SH-SY5Y (cell line): ENCODE data around the gene PRR16.

Source experiments
- GATA2 ChIP-seq: IDR thresholded peaks from 2 replicates; pipeline ENCODE4 v1.6.1; 2011; ENCODE audit warnings: mild to moderate bottlenecking, low read depth, low read length
- GATA3 ChIP-seq: IDR thresholded peaks from 2 replicates; pipeline ENCODE4 v1.6.1; 2011; ENCODE audit warnings: low read depth, mild to moderate bottlenecking, low read length, moderate library complexity

The PRR16 gene

DNA sequence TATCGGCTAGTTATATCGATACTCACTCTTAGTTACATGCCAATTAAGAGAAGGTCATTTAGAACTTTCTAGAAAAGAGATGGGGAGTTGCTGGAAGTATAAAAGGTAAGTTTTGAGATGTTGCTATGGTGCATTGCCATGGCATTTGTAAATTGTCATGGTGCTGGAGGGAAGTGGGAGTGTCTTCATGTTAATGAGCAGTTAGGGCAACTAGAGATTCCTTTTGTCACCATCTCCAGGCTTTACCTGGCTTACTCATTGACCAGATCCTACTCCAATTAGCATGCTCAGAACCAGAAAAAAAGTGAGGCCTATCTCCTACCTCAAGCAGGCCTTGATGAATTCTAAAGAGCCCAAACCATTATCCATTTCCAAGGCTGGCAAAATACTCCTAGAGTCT is 82.8 kb downstream of the PRR16 start:
- TF ChIP-seq GATA3 (no peak), GATA2 (no peak)

DNA sequence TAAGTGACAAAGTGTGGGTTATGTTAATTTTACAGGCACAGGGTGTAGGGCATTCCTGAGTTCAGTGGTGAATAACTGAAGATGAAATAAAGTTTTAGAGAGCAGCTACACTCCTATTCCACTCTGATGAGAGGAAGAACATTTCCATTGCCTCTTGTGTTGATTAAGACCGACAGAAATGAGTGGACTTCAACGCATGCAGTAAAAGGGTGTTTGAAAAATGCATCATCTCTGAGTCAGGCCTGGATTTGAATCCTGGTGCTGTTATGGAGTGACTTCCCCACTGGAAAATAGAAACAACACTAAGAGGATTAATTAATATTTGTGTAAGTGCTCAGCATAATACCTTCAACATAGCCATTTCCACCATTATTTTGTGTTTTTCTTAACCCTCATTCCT is 86.3 kb downstream of the PRR16 start:
- TF ChIP-seq GATA3 (no peak), GATA2 (no peak)

DNA sequence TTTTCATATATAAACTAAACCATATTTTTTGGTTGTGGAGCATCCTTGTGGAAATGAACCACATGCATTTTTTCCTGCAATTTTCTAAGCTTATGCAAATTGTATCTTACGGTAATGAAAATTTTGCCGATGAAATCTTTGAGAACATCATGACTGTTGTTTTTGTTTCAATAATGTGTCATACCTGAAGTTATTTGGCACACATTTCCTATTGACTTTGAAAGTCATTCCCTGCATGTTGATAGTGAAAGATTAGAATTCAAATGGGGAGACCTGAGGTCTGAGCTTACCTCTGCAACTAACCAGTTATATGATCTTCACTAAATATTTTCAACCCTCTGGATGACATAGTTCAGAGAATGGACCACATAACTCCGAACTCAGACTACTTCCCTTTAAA is 88.5 kb downstream of the PRR16 start:
- TF ChIP-seq GATA3, result no peak
- TF ChIP-seq GATA2, result no peak

DNA sequence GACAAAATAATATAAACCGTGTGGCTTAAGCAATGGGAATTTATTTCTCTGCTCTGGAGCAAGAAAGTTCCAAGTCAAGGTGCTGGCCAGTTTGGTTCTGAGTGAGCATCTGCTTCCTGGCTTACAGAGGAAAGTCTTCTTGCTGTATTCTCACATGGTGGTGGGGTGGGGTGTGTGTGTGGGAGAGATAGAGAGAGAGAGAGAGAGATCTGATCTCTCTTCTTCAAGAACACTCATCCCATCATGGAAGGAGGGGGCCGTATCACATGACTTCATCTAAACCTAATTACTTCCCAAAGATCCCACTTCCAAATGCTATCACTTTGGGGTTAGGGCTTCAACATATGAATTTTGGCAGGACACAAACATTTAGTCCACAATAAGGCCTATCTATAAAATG is 91.2 kb downstream of the PRR16 start:
- no peak for TF ChIP-seq GATA3
- no peak for TF ChIP-seq GATA2

DNA sequence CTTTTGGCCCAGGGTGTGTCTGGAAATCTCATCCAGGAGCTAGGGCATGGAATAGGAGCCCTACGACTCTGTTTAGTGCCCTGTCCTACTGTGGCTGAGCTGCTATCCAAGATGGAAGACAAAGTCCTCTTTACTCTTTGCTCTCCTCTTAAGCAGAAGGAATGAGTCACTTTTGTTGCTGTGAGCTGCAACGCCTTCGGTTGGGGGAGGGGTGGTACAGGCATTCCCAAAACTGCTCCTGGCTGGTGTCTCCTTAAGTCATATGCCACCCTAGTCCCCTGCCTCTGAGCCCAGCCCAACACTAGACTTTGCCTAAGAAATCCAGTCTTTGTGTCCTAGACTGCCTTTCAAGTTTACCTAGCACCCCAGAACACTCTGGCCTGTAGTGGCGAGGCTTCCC is 99.9 kb downstream of the PRR16 start:
- no peak for TF ChIP-seq GATA2
- no peak for TF ChIP-seq GATA3

DNA sequence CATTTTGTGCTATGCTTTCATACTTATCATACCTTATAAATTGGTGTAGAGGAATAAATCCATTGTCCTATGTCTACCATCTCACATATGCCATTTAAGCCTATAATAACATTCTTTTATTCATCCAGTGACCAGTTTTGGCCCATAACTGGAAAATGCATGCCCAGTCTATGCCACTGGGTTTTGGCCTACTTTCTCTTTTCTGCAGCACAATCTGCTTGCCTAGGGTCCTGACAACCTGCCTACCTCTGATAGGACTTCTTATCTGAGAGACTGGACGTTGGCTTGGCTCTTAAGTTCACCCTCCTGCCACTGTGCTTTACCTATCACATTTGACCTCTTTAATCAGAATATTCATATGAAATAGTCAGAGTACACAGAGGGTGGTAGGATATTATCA is 103.0 kb downstream of the PRR16 start:
- TF ChIP-seq GATA3 (no peak), GATA2 (no peak)

DNA sequence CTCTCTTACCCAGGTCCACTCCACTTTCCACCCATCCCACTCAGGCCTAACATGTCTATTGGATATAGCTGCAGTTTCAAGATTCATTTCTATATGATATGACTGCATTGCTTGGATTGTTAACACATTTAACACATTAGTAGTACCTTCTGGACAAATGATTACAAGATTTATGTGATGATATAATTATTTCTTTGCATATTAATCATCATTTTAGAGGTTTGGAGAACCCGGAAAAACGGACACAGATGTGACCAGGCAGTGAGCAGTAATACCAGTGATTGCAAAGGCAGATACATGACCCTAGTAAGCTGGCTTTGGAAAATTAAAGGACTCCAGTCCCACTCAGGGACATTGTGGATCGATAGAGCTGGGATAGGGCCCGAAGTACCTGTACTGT is 103.8 kb downstream of the PRR16 start:
- TF ChIP-seq GATA3, result no peak
- TF ChIP-seq GATA2, result no peak

DNA sequence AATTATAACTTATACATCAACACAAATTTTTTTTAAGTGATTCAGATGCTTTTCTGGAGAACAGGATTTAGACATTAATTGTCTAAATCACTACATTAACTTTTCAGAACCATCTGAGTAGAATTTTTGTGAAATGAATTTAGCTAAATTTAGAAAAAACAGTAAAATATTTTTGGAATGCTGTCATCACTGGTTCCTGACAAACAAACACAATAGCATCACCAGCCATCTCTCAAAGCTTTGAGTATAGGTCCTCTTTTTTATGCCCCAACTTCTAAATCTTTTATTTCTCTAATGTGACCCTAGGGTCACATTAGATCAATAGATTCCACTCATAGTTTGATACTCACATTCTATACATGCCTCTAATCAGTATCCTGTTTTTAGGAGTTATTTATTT is 104.6 kb downstream of the PRR16 start:
- TF ChIP-seq GATA2, result no peak
- TF ChIP-seq GATA3, result no peak

DNA sequence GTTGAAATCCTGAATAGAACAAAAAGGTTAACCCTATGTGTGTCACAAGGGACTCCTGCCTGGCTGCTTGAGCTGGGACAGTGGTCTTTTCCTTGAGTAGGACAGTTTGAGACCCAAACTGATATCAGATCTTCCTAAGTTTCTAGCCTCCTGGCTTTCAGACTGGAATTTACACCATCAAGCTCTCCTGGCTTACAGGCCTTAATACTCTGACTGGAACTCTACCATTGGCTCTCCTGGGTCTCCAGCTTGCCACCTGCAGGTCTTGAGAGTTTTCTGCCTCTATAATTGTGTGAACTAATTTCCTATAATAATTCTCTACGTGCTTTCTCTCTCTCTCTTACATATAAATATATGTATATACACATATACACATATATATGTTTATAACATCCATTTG is 112.5 kb downstream of the PRR16 start:
- TF ChIP-seq GATA3 (no peak), GATA2 (no peak)

DNA sequence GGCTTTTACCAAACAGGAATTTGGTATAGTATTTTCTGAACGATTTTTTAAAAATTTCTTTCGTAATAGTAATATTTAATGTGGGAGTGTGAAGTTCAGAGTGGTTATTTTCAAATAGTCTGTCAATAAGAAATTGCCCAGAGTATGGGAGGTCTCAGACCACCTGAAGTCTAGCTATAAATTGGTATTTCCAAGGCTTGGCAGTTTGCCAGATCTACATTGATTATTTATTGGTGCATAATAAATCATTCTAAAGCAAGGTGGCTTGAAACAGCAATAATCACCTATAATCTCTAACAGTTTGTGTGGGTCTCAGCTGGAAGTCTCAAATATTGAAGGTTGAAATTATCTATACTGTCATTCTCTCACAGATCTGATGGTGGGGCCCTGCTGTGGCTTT is 118.5 kb downstream of the PRR16 start:
- TF ChIP-seq GATA2 (no peak), GATA3 (no peak)

DNA sequence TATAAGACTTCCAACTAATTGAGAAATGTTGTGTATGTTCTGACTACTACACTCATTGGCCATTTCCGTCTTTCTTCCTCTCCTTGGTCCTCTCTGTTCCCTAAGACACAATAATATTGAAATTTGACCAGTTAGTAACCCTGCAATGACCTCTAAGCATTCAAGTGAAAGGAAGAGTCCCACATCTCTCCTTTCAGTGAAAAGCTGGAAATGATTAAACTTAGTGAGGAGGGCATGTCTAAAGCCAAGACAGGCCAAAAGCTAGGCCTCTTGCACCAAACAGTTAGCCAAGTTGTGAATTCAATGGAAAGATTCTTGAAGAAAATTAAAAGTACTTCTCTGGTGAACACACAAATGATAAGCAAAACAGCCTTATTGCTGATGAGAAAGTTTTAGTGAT is 122.5 kb downstream of the PRR16 start:
- TF ChIP-seq GATA2 (no peak), GATA3 (no peak)

DNA sequence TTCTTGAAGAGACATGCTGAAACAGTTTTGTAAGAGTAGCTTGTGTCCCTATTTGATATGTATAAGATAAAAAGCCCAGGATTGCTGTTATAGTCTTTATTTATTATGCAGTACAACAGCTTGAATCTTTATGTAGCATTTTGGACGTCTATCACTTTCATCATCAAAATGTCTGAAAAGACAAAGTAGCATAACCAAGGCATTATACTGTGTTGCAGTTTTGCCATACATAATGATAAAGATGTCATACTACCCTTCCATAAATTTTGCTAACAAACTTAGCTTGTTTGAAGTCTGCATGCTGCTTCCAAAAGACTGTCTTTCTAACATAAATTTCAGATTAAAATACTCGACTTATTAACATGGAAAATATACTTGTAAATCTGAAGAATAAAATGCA is 127.8 kb downstream of the PRR16 start:
- TF ChIP-seq GATA2 (no peak), GATA3 (no peak)

DNA sequence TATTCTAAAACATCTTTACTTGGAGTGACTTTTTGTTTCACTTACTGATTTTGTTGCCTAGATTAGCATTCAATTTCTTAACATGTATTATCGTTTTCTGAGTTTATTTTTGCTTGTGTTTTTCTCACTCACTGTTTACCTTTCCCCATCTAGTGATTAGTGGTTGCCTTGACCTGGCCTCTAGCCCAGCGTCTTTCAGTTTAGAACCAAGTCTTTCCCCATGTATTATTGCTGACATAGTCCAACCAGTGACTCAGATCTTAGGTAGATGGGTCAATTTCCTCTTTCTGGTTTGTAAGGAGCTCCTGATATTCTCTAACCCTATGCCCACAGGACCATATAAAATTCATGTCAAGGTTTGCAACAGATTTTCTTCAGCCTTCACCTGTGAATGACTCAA is 135.5 kb downstream of the PRR16 start:
- TF ChIP-seq GATA3 (no peak), GATA2 (no peak)

DNA sequence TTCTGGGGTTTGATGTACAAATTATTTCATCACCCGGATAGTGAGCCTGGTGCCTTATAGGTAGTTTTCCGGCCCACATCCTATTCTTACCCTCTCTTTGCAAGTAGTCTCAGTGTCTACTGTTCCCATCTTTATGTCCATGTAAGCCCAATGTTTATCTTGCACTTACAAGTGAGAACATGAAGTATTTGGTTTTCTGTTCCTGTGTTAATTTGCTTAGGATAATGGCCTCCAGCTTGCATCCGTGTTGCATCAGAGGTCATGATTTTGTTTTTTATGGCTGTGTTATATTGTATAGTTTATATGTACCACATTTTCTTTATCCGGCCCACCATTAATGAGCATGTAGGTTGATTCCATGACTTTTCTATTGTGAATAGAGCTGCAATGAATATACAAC is 136.5 kb downstream of the PRR16 start:
- TF ChIP-seq GATA3 (no peak), GATA2 (no peak)

DNA sequence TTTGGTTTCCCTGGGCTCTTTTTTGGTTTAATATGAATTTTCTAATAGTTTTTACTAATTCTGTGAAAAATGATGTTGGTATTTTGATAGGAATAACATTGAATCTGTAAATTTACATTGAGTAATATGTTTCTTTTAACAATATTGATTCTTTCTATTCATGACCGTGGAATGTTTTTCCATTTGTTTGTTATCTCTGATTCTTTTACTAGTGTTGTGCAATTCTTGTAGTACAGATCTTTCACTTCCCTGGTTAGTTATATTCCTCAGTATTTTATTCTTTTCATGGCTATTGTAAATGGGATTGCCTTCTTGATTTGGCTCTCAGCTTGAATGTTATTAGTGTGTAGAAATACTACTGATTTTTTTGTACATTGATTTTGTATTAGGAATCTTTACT is 137.9 kb downstream of the PRR16 start:
- no peak for TF ChIP-seq GATA3
- TF ChIP-seq GATA2, result no peak

DNA sequence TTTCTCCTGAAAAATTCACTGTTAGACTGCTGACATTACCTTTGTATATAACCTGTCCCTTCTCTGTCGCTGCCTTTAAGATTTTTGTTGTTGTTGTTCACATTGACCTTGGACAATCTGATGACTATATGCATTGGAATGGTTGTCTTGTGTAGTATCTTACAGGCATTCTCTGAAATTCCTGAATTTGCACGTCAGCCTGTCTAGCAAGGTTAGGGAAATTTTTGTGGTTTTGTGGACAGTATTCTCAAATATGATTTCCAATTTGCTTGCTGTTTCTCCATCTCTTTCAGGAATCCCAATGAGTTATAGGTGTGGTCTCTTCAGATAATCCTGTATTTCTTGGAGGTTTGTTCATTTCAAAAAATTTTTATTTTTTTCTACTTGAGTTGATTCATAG is 140.8 kb downstream of the PRR16 start:
- TF ChIP-seq GATA3, result no peak
- no peak for TF ChIP-seq GATA2

DNA sequence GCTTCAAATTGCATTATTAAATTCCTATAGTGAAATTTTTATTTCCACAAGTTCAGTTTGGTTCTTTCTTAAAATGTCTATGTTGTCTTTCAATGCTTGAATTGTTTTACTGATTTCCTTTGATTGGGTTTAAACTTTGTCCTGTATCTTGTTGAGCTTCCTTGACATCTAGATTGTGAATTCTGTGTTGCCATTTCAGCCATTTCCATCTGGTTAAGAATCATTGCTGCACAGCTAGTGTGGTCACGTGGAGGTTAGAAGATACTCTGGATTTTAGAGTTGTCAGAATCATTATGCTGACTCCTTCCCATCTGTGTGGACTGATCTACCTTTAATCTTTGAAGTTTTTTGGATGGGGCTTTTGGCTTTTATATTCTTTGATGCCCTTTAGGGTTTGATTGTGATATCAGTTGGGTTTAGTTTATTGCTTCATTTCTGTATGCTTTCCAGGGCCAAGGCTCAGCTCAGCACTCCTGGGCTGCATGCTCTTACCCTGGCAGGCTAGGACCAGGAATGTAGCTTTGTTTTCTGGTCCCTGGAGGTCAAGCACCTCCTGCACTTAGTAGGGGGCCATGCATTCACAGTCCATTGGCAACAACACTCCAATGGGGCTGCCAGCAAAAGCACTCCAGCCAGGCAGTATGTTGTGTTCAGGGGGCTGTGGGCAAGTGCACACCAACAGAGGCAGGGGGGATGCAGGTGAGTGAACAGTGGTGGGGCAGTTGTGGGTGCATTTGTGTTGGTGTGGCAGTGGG is 141.4 kb downstream of the PRR16 start:
- TF ChIP-seq GATA3, result no peak
- TF ChIP-seq GATA2, result no peak
